Activated naive CD4-positive, alpha-beta T cell (primary cell): Measurements from ENCODE around the gene GAN.
"Not testable (repeated sequence)": the region's sequence is repeated elsewhere in the genome, so short reads cannot be mapped to it uniquely, and the experiment has no call there.

Experiments used
- DNase-seq, 4 experiments: peaks; one replicate each; lab custom pipeline; 2025; lab: John Stamatoyannopoulos, UW

The GAN gene

GRCh38 chr16:81399909-81400308 lies 85.1 kb downstream of the GAN start:
- DNase-seq = no peak

- no peak for DNase-seq
These were observed 86.5 kb downstream of the GAN start for GRCh38 chr16:81401035-81401950.

GRCh38 chr16:81403208-81403600 lies 88.4 kb downstream of the GAN start:
- DNase-seq = no peak

- DNase-seq = peak; percentile 71 to 78 (median 76)
These were observed 89.0 kb downstream of the GAN start for GRCh38 chr16:81403601-81404391.

- not testable (repeated sequence) for DNase-seq
These were observed 90.2 kb downstream of the GAN start for GRCh38 chr16:81405002-81405401.

- DNase-seq = no peak
These were observed 90.9 kb downstream of the GAN start for GRCh38 chr16:81405702-81406113.

GRCh38 chr16:81408409-81408950 lies 93.7 kb downstream of the GAN start:
- DNase-seq = no peak

GRCh38 chr16:81409016-81409556 lies 94.3 kb downstream of the GAN start:
- DNase-seq = no peak

GRCh38 chr16:81410643-81411293 lies 96.0 kb downstream of the GAN start:
- no peak for DNase-seq

- no peak for DNase-seq
These were observed 98.7 kb downstream of the GAN start for GRCh38 chr16:81413245-81413990.

GRCh38 chr16:81415751-81416150 lies 101.0 kb downstream of the GAN start:
- no peak for DNase-seq

- DNase-seq = no peak
These were observed 102.0 kb downstream of the GAN start for GRCh38 chr16:81416749-81417148.

- DNase-seq = no peak
These were observed 102.4 kb downstream of the GAN start for GRCh38 chr16:81417210-81417609.

GRCh38 chr16:81419806-81420205 lies 105.0 kb downstream of the GAN start:
- no peak for DNase-seq

GRCh38 chr16:81421126-81421525 lies 106.4 kb downstream of the GAN start:
- DNase-seq = no peak

- DNase-seq = no peak
These were observed 106.8 kb downstream of the GAN start for GRCh38 chr16:81421536-81421935.

- not testable (repeated sequence) for DNase-seq
These were observed 107.4 kb downstream of the GAN start for GRCh38 chr16:81422153-81422552.

- DNase-seq = no peak
These were observed 110.0 kb downstream of the GAN start for GRCh38 chr16:81424771-81425170.

GRCh38 chr16:81427219-81427618 lies 112.5 kb downstream of the GAN start:
- no peak for DNase-seq

GRCh38 chr16:81429045-81429521 lies 114.3 kb downstream of the GAN start:
- DNase-seq = no peak
